GM21526 (cell line): ENCODE data around the gene SMYD3.
A peak's percentile ranks its signal among the peaks of the same experiment; 100 is the strongest.
"Not testable (repeated sequence)": the region's sequence is repeated elsewhere in the genome, so short reads cannot be mapped to it uniquely, and the experiment has no call there.

Experiments used
- ATAC-seq: cut with Tn5 transposase; IDR thresholded peaks from one replicate; pipeline ENCODE4 v1.9.1; 2021; ENCODE audit warnings: moderate library complexity; ENCODE audit not compliant: unreplicated experiment, low FRiP score

The SMYD3 gene

DNA sequence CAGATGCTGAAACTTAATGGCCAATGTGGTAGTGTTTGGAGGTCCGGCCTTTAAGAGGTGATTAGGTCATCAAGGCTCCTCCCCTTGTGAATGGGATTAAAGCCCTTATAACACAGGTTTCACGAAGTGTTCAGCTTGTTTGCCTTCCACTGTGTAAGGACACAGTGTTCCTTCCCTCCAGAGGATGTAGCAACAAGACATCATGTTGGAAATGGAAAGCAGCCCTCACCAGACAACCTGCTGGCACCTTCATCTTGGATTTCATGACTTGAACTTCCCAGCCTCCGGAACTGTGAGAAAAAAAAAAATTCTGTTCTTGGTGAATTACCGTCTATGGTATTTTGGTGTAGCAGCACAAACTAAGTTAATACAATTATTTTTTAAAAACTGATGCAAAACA is 738.5 kb downstream of the SMYD3 start:
- no peak for ATAC-seq

- ATAC-seq = no peak
Observed at GRCh38 chr1:245765230-245766000, 741.7 kb downstream of the SMYD3 start.

GRCh38 chr1:245763873-245764331 is 743.2 kb downstream of the SMYD3 start:
- no peak for ATAC-seq

- no peak for ATAC-seq
Observed at GRCh38 chr1:245762396-245762910, 744.6 kb downstream of the SMYD3 start.

GRCh38 chr1:245760301-245760700 is 746.8 kb downstream of the SMYD3 start:
- no peak for ATAC-seq

GRCh38 chr1:245754463-245754961 is 752.6 kb downstream of the SMYD3 start:
- ATAC-seq = peak; percentile 51

- ATAC-seq = no peak
Observed at GRCh38 chr1:245753807-245754206, 753.3 kb downstream of the SMYD3 start.

- no peak for ATAC-seq
Observed at GRCh38 chr1:245752561-245752960, 754.5 kb downstream of the SMYD3 start.

- no peak for ATAC-seq
Observed at GRCh38 chr1:245751726-245752470, 755.2 kb downstream of the SMYD3 start.

GRCh38 chr1:245751116-245751515 is 756.0 kb downstream of the SMYD3 start:
- no peak for ATAC-seq

DNA sequence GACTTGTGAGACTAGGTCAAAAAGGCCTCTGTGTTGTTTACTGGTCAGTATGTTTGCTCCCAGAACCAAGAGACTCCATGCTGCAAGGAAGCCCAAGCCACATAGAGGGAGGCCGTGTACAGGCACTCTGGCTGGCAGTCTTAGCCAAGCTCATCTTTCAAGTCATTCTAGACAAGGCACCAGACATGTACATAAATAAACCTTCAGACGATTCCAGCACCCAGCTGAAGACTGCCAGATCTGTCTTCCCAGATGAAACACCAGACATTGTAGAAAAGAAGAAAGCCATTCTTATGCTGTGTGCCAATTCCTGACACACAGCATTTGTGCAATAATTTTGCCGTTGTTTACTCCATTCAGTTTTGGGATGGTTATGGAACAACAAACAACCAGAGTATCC is 756.8 kb downstream of the SMYD3 start:
- no peak for ATAC-seq

DNA sequence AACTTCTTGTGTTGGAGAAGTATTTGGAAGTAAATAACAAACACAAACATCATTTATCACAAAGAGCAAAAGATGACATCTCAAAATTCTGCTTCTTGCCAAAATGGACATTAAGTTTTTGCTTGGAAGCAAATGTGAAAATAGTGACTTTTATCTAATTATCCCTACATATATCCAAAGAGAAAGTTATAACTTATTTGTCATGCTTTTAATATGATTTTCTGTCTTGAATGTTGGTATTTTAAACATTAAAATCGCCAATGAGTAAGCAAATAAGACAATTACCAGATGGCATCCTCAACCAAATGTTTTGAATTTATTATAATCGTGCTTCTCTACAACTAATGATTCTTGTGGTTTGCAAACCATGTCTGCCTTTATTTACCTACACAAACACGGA is 758.0 kb downstream of the SMYD3 start:
- no peak for ATAC-seq

DNA sequence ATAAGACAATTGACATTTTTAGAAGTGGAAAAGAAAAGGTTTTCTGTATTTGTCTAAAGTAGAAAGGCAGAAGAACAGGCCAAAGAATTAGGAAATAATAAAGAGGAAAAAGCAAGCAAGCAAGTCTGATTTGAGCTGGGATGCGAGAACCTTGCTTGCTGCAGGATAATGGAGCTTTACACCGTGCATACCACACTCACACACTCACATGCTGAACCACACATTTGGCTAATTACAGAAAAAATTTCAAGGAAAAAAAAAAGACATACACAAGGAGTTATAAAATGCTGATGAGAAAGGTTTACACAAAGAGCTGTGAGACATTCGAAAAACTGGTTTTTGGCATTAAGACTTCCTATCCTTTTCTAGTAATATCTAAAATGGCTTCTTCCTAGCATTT is 758.4 kb downstream of the SMYD3 start:
- no peak for ATAC-seq

DNA sequence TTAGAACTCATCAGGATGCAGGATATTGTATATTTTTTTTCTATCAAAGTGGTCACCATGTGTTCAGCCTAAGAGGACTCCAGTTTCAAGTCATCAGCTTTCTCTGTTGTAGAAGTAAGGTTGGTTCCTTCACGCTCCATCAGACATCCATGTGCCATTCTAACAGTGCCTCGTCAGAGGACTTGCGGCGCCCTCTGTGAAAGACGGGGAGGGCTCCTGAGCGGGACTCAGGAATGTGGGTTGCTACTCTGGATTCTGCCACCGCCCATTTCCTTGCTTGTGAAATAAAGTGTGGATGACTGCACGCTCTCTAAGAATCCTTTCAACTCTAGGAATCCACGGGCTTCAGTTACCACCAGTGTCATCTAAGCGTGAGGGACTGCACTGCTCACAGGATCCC is 758.8 kb downstream of the SMYD3 start:
- ATAC-seq = no peak

GRCh38 chr1:245742896-245743295 is 764.2 kb downstream of the SMYD3 start:
- ATAC-seq = no peak

GRCh38 chr1:245740336-245740735 is 766.7 kb downstream of the SMYD3 start:
- not testable (repeated sequence) for ATAC-seq

DNA sequence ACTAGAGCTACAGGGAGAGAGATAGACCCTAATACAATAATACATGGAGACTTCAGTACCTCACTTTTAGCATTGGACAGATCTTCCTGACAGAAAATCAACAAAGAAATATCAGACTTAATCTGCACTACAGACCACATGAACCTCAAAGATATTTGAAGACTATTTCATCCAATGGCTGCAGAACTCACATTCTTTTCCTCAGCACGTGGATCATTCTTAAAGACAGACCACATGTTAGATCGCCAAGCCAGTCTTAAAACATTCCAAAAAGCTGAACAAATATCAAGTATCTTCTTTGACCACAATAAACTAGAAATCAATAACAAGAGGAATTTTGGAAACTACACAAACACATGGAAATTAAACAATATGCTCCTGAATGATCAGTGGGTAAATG is 776.3 kb downstream of the SMYD3 start:
- ATAC-seq = no peak

- not testable (repeated sequence) for ATAC-seq
Observed at GRCh38 chr1:245728035-245728434, 779.0 kb downstream of the SMYD3 start.

DNA sequence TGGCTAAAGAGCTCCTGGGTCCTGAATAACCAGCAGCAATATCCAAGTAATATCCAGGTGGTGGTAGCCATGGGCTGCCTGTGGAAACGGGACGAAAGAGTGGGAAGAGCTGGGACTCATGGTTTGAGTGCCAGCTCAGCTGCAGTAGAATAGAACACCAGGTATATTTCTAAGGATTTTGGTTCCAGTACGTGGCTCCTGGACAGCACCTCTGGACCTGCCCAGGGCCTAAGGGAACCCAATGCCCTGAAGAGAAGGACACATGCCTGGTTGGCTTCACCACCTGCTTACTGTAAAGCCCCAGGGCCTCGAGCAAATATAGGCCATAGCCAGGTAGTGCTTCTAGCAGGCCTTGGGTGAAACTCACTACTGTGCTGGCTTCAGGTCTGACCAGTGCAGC is 785.6 kb downstream of the SMYD3 start:
- no peak for ATAC-seq

GRCh38 chr1:245718951-245719350 is 788.1 kb downstream of the SMYD3 start:
- ATAC-seq = no peak

DNA sequence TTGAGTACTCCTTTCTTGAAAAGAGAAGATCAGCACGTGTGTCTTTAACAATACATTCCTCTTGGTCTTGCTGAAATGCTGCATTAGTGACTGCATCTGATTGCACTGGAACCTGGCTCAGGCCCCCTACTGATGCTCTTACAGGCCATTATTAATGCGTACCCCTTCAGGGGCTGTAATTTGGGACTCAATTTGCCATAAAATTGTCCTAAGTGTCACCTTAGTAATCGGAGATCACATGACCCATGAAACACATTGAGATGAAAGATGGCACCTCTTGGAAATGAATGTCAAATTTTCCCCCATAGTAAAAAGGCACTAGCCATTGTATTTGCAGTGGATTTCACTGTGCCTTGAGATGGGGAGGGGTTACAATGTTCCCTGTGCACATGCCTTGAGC is 789.0 kb downstream of the SMYD3 start:
- no peak for ATAC-seq
